ENCODE measurements around the gene WNT7A. TPM values are rescaled to one million over a fixed set of nuclear protein-coding genes. Genes with fewer than 3 reads are reported as not detected.

WNT7A gene
- total RNA-seq, 2 experiments from 2014 or later = 22.4 to 24.7 TPM

GRCh38 chr3:13771496-13771895 lies 108.4 kb downstream of the WNT7A start:
- CTCF ChIA-PET = no interaction called here
- no peak for ATAC-seq (ENCODE audit: poor library complexity)
- Histone ChIP-seq H3K4me1 (ENCODE audit: insufficient read depth, low read length) (peaks cover 8% of the 10 kb centered on the region), H3K36me3 (ENCODE audit: insufficient read depth, low read length) (no peaks in the 10 kb centered on the region), H3K27ac (ENCODE audit: low read depth in 1 of 2, low read length in 2 of 2) (no peak overlapping the region), H3K27me3 (ENCODE audit: control insufficient read depth in 1 of 2, insufficient read depth in 2 of 2, low read length in 2 of 2) (no peaks in the 10 kb centered on the region), H3K4me3 (ENCODE audit: low read length) (no peak overlapping the region), H3K9me3 (ENCODE audit: control insufficient read depth in 1 of 2, insufficient read depth in 1 of 2, low read length in 2 of 2) (no peaks in the 10 kb centered on the region)
- POLR2A ChIA-PET = no interaction called here
- Mint-ChIP-seq H3K4me1 (ENCODE audit: low read depth) (peaks cover 17% of the 10 kb centered on the region), H3K27ac (no peak overlapping the region), H3K4me3 (no peak overlapping the region), H3K36me3 (ENCODE audit: low read depth) (no peaks in the 10 kb centered on the region), H3K27me3 (no peaks in the 10 kb centered on the region), H3K9me3 (no peaks in the 10 kb centered on the region)
- no peak for DNase-seq
- TF ChIP-seq, protein P1, sequence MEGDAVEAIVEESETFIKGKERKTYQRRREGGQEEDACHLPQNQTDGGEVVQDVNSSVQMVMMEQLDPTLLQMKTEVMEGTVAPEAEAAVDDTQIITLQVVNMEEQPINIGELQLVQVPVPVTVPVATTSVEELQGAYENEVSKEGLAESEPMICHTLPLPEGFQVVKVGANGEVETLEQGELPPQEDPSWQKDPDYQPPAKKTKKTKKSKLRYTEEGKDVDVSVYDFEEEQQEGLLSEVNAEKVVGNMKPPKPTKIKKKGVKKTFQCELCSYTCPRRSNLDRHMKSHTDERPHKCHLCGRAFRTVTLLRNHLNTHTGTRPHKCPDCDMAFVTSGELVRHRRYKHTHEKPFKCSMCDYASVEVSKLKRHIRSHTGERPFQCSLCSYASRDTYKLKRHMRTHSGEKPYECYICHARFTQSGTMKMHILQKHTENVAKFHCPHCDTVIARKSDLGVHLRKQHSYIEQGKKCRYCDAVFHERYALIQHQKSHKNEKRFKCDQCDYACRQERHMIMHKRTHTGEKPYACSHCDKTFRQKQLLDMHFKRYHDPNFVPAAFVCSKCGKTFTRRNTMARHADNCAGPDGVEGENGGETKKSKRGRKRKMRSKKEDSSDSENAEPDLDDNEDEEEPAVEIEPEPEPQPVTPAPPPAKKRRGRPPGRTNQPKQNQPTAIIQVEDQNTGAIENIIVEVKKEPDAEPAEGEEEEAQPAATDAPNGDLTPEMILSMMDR (IDR thresholded peaks at IDR 0.05) = no peak
- intact Hi-C loops (cut with DNase I, micrococcal nuclease) = no loop called here

GRCh38 chr3:13770170-13771169 lies 109.4 kb downstream of the WNT7A start:
- ChIA-PET CTCF (no interaction called here), POLR2A (no interaction called here)
- Mint-ChIP-seq H3K9me3 (no peaks in the 10 kb centered on the region), H3K36me3 (ENCODE audit: low read depth) (no peaks in the 10 kb centered on the region), H3K4me3 (no peak overlapping the region), H3K27ac (no peak overlapping the region), H3K4me1 (ENCODE audit: low read depth) (peaks cover 17% of the 10 kb centered on the region), H3K27me3 (no peaks in the 10 kb centered on the region)
- H3K4me1 ChIP-seq (ENCODE audit: insufficient read depth, low read length) = peaks cover 8% of the 10 kb centered on the region
- DNase-seq (peak in 1 of 14 experiments; percentile 22), ATAC-seq (ENCODE audit: poor library complexity) (no peak)
- H3K27ac ChIP-seq (ENCODE audit: low read depth in 1 of 2, low read length in 2 of 2) = no peak overlapping the region
- TF ChIP-seq, protein P1 (IDR thresholded peaks at IDR 0.05) = no peak
- intact Hi-C loops (cut with DNase I, micrococcal nuclease) = no loop called here
- H3K27me3 ChIP-seq (ENCODE audit: control insufficient read depth in 1 of 2, insufficient read depth in 2 of 2, low read length in 2 of 2) = no peaks in the 10 kb centered on the region
- no peak overlapping the region for H3K4me3 ChIP-seq (ENCODE audit: low read length)
- no peaks in the 10 kb centered on the region for H3K9me3 ChIP-seq (ENCODE audit: control insufficient read depth in 1 of 2, insufficient read depth in 1 of 2, low read length in 2 of 2)
- H3K36me3 ChIP-seq (ENCODE audit: insufficient read depth, low read length) = no peaks in the 10 kb centered on the region

GRCh38 chr3:13769422-13769821 lies 110.4 kb downstream of the WNT7A start:
- CTCF ChIA-PET = interaction anchor here (1.0 kb wide), 1 partner anchor 111 kb away, joined by 3 read pairs; no protein-coding TSS in a partner anchor
- H3K4me1 Mint-ChIP-seq (ENCODE audit: low read depth) = peaks cover 17% of the 10 kb centered on the region

More at GRCh38 chr3:13769422-13769821, 110.4 kb downstream of the WNT7A start:
- no peaks in the 10 kb centered on the region for H3K36me3 Mint-ChIP-seq (ENCODE audit: low read depth)
- TF ChIP-seq, protein P1 (IDR thresholded peaks at IDR 0.05) = no peak
- H3K4me3 Mint-ChIP-seq = no peak overlapping the region
- H3K4me3 ChIP-seq (ENCODE audit: low read length) = no peak overlapping the region
- H3K36me3 ChIP-seq (ENCODE audit: insufficient read depth, low read length) = no peaks in the 10 kb centered on the region
- no peaks in the 10 kb centered on the region for H3K9me3 Mint-ChIP-seq
- no peak overlapping the region for H3K27ac ChIP-seq (ENCODE audit: low read depth in 1 of 2, low read length in 2 of 2)
- intact Hi-C loops (cut with DNase I, micrococcal nuclease) = no loop called here
- no peaks in the 10 kb centered on the region for H3K27me3 ChIP-seq (ENCODE audit: control insufficient read depth in 1 of 2, insufficient read depth in 2 of 2, low read length in 2 of 2)
- no peaks in the 10 kb centered on the region for H3K9me3 ChIP-seq (ENCODE audit: control insufficient read depth in 1 of 2, insufficient read depth in 1 of 2, low read length in 2 of 2)
- H3K4me1 ChIP-seq (ENCODE audit: insufficient read depth, low read length) = peaks cover 8% of the 10 kb centered on the region
- DNase-seq = no peak
- H3K27ac Mint-ChIP-seq = no peak overlapping the region
- ATAC-seq (ENCODE audit: poor library complexity) = no peak
- no peaks in the 10 kb centered on the region for H3K27me3 Mint-ChIP-seq
- POLR2A ChIA-PET = no interaction called here

Measured in CD4-positive, alpha-beta T cell (primary cell).